Erythroblast (primary cell): Measurements from ENCODE around the gene SHLD1.

Experiments
- DNase-seq, 2 experiments: peaks; one replicate each; lab custom pipeline; 2025; lab: John Stamatoyannopoulos, UW
- GATA1 ChIP-seq: IDR thresholded peaks from 2 replicates; pipeline ENCODE4 v1.6.1; 2011; ENCODE audit warnings: low read depth, mild to moderate bottlenecking, control low read depth, low read length, moderate library complexity
- POLR2A ChIP-seq: IDR thresholded peaks from 2 replicates; pipeline ENCODE4 v1.6.1; 2011; ENCODE audit warnings: mild to moderate bottlenecking, low read length

Gene SHLD1

GRCh38 chr20:5882166-5882565 is 132.0 kb downstream of the SHLD1 start:
- no peak for TF ChIP-seq GATA1
- TF ChIP-seq POLR2A: no peak
- DNase-seq: no peak

DNA sequence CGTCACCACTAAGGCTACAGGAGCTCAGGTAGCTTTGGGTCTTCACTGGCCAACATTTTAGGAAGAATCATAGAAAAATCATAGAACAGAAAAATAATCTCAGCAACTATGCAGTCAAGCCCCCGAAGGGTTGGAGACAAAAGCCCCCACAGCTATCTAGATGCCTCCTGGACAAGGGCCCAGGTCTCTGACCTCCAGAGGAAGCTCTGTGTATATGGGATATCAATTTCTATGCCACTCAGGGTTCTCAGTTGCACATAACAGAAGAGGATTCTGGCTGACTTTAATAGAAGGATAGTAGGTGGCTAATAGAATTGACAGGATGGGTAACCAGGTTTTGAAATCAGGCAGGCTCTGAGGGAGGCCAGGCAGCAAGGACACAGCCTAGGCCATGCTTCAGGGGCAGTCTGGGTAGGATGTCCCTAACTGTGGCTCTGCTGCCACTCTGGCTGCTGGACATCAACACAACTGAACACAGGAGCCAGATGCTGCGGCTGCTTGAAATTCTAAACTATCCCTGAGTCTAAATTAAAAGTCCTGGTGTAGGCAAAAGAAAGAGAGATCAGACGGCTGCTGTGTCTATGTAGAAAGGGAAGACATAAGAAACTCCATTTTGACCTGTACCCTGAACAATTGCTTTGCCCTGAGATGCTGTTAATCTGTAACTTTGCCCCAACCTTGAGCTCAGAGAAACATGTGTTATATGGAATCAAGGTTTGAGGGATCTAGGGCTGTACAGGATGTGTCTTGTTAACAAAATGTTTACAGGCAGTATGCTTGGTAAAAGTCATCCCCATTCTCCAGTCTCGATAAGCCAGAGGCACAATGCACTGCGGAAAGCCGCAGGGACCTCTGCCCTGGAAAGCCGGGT is 134.5 kb downstream of the SHLD1 start:
- no peak for DNase-seq
- TF ChIP-seq POLR2A (no peak), GATA1 (no peak)

GRCh38 chr20:5885866-5886265 is 135.7 kb downstream of the SHLD1 start:
- DNase-seq: no peak
- TF ChIP-seq GATA1: no peak
- TF ChIP-seq POLR2A: no peak

DNA sequence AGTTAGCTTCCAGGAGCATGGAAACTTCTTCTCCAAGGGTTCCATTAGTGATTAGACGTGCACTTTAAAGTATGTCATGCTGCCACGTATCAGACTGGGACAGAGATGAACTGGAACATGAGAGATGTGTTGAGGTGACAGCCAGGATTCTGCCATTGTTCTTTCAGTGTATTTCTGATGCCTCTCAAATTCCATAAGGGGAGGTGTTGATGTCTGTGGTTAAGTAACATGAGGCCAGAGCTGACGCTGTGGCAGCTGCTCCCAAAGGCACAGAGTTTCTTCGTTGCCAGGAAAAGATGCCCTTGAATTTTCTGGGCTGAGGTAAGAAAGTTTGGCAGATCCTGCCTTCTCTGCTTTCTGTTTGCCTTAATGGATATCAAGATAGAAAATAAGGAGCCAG is 136.6 kb downstream of the SHLD1 start:
- TF ChIP-seq POLR2A (no peak), GATA1 (no peak)
- DNase-seq: no peak

GRCh38 chr20:5887386-5887785 is 137.2 kb downstream of the SHLD1 start:
- DNase-seq: no peak
- TF ChIP-seq POLR2A: no peak
- TF ChIP-seq GATA1: no peak

DNA sequence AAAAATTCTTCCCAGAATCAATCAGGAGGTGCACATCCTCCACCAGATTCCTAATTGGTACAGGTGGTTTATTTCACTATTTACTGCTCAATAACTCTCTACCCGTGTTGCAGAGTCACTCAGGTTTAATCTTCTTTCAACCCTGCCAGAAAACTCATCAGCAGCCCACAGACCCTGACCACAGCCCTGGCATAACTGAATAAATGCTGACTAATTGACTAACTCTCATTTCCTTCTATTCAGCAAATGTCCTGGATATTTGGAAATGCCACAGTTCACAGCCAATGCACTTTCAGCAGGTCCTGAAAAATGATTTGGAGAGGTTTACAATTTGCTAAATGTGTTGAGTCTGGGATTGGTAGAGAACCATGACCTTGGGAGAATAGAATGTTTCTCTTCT is 137.8 kb downstream of the SHLD1 start:
- TF ChIP-seq GATA1 (no peak), POLR2A (no peak)
- DNase-seq: no peak

DNA sequence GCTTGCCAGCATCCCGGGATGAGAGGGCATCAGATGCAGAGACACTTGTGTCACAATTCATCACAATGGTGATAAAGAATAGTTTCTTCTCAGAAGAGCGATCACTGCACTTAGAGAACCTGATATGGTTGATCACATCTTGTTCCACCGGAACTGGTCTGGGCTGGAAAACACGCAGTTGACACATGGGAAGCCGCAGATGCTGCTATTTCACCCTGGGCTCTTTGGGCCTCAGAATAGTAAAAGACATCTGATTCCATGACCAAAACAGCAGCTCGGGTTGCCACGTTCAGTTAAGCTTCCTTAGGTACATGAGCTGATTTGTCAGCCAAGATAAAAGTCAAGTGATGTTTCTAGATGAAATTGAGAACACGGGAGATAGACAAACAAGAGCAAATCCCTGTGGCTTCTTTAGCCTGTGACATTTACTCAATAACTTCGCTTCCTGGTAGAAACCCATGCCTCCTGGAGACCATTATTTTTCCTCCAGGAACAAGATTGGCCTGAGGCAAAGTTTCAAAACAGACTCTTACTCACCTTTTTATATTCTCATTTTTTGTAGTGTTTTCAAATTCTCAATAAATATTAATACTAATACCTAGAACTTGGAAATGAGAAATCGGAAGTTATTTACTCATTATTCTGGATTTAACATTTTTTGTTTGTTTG is 140.7 kb downstream of the SHLD1 start:
- TF ChIP-seq POLR2A (no peak), GATA1 (no peak)
- no peak for DNase-seq

- TF ChIP-seq GATA1: no peak
- TF ChIP-seq POLR2A: no peak
- DNase-seq: no peak
Measured at GRCh38 chr20:5893052-5893451, 142.9 kb downstream of the SHLD1 start.

GRCh38 chr20:5893621-5894020 is 143.4 kb downstream of the SHLD1 start:
- no peak for DNase-seq
- no peak for TF ChIP-seq GATA1
- no peak for TF ChIP-seq POLR2A

DNA sequence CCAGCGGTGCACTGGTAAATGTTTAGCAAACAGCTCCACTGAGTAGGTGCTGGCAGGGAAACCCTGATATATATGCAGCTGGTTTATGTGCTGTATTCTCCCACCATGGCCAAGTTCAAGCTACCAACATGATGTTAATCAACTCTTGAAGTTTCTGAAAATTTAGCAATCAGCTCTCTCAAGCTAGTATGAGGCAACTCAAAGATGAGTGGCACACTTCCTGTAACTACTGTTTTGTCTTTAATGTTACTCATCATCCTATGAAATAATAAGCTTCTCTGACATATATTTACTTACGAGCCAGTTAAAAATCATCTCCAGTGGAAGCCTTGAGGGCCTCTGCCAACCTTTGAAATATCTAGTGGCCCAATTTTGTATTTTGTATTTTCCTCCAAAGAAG is 145.4 kb downstream of the SHLD1 start:
- TF ChIP-seq GATA1 (no peak), POLR2A (no peak)
- no peak for DNase-seq

- DNase-seq: no peak
- TF ChIP-seq GATA1 (no peak), POLR2A (no peak)
Measured at GRCh38 chr20:5899444-5899843, 149.2 kb downstream of the SHLD1 start.

- DNase-seq: no peak
- TF ChIP-seq GATA1: no peak
- no peak for TF ChIP-seq POLR2A
Measured at GRCh38 chr20:5900908-5901307, 150.7 kb downstream of the SHLD1 start.

DNA sequence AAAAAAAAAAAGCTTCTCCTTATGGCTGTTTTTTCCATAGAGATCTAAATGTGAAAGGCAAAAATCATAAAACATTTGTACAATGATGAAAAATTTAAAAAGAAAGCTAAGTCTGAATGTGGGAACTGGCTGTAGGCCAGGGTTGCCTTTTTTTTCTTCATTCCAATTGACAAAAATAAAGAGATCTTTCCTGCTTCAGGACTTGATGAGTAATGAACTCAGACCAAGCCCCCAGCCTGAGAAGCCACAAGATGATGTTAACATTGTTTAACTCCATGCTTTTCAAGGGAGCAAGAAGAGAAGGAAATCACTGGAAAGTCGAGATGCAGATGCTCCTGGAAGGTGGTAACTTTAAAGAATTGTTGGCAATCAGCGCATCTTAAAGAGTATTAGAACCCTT is 158.8 kb downstream of the SHLD1 start:
- TF ChIP-seq POLR2A (no peak), GATA1 (no peak)
- no peak for DNase-seq

DNA sequence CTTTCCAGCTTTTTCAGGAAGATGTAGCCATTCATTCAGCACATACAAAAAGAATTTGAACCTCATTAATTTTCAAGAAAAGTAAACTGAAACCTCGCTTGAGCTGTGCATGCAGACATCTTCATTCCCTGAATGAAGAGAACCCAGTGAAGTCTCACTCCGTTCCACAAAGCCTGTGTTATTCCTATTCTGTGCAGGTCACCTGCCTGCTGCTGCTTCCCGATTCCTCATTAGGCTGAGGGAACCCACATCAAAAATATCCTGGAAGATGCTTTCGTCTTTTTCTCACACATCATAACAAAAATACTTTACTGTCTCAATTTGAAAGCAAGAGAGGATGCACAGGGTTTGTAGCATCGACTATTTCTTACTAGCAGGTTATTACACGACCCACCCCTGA is 160.0 kb downstream of the SHLD1 start:
- no peak for TF ChIP-seq GATA1
- no peak for TF ChIP-seq POLR2A
- no peak for DNase-seq

- TF ChIP-seq GATA1 (no peak), POLR2A (no peak)
- DNase-seq: no peak
Measured at GRCh38 chr20:5913166-5913565, 163.0 kb downstream of the SHLD1 start.
